Epidermal melanocyte (primary cell): Measurements from ENCODE around the gene SYCP2.

Experiments used
- DNase-seq: peaks from one replicate; pipeline ENCODE4 v3.0.0; 2011; ENCODE audit warnings: low spot score; ENCODE audit not compliant: insufficient read length

The SYCP2 gene

GRCh38 chr20:59942245-59942644 lies 8.8 kb upstream of the SYCP2 start:
- no peak for DNase-seq

- no peak for DNase-seq
These were observed 7.5 kb upstream of the SYCP2 start for GRCh38 chr20:59940956-59941294.

- DNase-seq: peak; percentile 98
These were observed 6.9 kb upstream of the SYCP2 start, which contains the start of the genes FAM217B and PPP1R3D for GRCh38 chr20:59940129-59940955. TSS of gene FAM217B (plus strand) at chr20:59940389. CDS start at chr20:59943944, 3,555 bp downstream. TSS of gene PPP1R3D (minus strand) at chr20:59940305. CDS start at chr20:59939931, 374 bp downstream.

GRCh38 chr20:59939879-59940128 lies 6.4 kb upstream of the SYCP2 start:
- no peak for DNase-seq

- DNase-seq: no peak
These were observed 5.8 kb upstream of the SYCP2 start for GRCh38 chr20:59939052-59939878.

GRCh38 chr20:59938696-59939051 lies 5.2 kb upstream of the SYCP2 start:
- no peak for DNase-seq

GRCh38 chr20:59938221-59938620 lies 4.8 kb upstream of the SYCP2 start:
- peak; percentile 27 for DNase-seq

GRCh38 chr20:59937150-59937549 lies 3.7 kb upstream of the SYCP2 start:
- no peak for DNase-seq

- DNase-seq: no peak
These were observed 3.0 kb upstream of the SYCP2 start for GRCh38 chr20:59936409-59936808.

GRCh38 chr20:59935457-59936185 lies 2.2 kb upstream of the SYCP2 start:
- no peak for DNase-seq

- DNase-seq: peak; percentile 82
These were observed 580 bp upstream of the SYCP2 start for GRCh38 chr20:59933849-59934585.

- DNase-seq: no peak
These were observed 681 bp downstream of the SYCP2 start for GRCh38 chr20:59932616-59933295.

- no peak for DNase-seq
These were observed 1.7 kb downstream of the SYCP2 start for GRCh38 chr20:59931511-59932312.

GRCh38 chr20:59925899-59926298 lies 7.5 kb downstream of the SYCP2 start:
- no peak for DNase-seq

- DNase-seq: no peak
These were observed 8.1 kb downstream of the SYCP2 start for GRCh38 chr20:59925359-59925758.

- no peak for DNase-seq
These were observed 9.9 kb downstream of the SYCP2 start for GRCh38 chr20:59923514-59923913.

- DNase-seq: no peak
These were observed 12.5 kb downstream of the SYCP2 start for GRCh38 chr20:59920944-59921343.

- no peak for DNase-seq
These were observed 20.8 kb downstream of the SYCP2 start for GRCh38 chr20:59912609-59913008.

GRCh38 chr20:59911041-59911440 lies 22.4 kb downstream of the SYCP2 start:
- no peak for DNase-seq

- no peak for DNase-seq
These were observed 24.6 kb downstream of the SYCP2 start for GRCh38 chr20:59908855-59909254.
